ENCODE measurements around the gene KRT4.

DNA sequence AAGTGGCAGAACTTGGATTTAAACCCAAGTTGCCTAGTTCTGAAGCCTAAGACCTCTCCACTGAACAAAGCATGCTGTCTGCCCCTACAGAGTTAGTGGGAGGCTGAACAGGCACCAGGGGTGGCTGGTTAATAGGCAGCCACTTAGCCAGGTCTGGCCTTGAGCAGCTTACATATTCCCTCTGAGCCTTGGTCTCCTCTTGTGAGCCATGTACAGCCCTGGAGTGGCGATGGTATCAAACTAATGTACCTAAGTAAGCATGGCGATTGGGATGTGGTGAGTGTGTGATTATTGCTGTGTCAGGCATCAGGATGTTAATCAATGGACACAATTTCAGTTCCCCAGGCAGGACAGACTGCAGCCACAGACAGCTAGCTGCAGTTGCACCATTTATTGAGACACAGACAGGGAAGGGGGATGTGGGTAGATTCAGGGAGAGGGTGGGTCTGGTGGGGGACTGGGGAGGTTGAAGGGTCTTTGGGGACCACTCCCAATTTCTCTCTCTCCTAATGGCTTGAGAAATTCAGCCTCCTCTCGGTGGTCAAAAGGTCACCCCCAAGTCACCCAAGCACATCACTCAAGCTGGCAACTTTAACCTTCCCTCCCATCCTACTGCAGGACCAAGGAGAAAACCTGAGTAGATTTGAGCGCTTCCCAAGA lies 7.3 kb upstream of the KRT4 start:
- TF ChIP-seq, protein P1, sequence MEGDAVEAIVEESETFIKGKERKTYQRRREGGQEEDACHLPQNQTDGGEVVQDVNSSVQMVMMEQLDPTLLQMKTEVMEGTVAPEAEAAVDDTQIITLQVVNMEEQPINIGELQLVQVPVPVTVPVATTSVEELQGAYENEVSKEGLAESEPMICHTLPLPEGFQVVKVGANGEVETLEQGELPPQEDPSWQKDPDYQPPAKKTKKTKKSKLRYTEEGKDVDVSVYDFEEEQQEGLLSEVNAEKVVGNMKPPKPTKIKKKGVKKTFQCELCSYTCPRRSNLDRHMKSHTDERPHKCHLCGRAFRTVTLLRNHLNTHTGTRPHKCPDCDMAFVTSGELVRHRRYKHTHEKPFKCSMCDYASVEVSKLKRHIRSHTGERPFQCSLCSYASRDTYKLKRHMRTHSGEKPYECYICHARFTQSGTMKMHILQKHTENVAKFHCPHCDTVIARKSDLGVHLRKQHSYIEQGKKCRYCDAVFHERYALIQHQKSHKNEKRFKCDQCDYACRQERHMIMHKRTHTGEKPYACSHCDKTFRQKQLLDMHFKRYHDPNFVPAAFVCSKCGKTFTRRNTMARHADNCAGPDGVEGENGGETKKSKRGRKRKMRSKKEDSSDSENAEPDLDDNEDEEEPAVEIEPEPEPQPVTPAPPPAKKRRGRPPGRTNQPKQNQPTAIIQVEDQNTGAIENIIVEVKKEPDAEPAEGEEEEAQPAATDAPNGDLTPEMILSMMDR (IDR thresholded peaks at IDR 0.05; ENCODE audit: poor library complexity, severe bottlenecking): no peak
- no peak for TF ChIP-seq TAF1 (IDR thresholded peaks at IDR 0.05; ENCODE audit: low read depth)
- TF ChIP-seq SMC3 (conservative IDR thresholded peaks at IDR 0.05; ENCODE audit: poor library complexity): no peak
- no peak for TF ChIP-seq EZH2 (IDR thresholded peaks at IDR 0.05; ENCODE audit: borderline replicate concordance, insufficient read depth, low read length, poor library complexity, severe bottlenecking)
- TF ChIP-seq, protein P2, sequence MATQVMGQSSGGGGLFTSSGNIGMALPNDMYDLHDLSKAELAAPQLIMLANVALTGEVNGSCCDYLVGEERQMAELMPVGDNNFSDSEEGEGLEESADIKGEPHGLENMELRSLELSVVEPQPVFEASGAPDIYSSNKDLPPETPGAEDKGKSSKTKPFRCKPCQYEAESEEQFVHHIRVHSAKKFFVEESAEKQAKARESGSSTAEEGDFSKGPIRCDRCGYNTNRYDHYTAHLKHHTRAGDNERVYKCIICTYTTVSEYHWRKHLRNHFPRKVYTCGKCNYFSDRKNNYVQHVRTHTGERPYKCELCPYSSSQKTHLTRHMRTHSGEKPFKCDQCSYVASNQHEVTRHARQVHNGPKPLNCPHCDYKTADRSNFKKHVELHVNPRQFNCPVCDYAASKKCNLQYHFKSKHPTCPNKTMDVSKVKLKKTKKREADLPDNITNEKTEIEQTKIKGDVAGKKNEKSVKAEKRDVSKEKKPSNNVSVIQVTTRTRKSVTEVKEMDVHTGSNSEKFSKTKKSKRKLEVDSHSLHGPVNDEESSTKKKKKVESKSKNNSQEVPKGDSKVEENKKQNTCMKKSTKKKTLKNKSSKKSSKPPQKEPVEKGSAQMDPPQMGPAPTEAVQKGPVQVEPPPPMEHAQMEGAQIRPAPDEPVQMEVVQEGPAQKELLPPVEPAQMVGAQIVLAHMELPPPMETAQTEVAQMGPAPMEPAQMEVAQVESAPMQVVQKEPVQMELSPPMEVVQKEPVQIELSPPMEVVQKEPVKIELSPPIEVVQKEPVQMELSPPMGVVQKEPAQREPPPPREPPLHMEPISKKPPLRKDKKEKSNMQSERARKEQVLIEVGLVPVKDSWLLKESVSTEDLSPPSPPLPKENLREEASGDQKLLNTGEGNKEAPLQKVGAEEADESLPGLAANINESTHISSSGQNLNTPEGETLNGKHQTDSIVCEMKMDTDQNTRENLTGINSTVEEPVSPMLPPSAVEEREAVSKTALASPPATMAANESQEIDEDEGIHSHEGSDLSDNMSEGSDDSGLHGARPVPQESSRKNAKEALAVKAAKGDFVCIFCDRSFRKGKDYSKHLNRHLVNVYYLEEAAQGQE (IDR thresholded peaks at IDR 0.05; ENCODE audit: borderline replicate concordance): no peak
- TF ChIP-seq POLR2AphosphoS5 (IDR thresholded peaks at IDR 0.05): no peak
- no peak for TF ChIP-seq RAD21 (conservative IDR thresholded peaks at IDR 0.05)
- no peak for TF ChIP-seq EP300 (conservative IDR thresholded peaks at IDR 0.05; ENCODE audit: poor library complexity, severe bottlenecking)

All from neural cell (in vitro differentiated cells).